Smooth muscle cell (in vitro differentiated cells): ENCODE data around the gene AHR. TPM values are rescaled to one million over a fixed set of nuclear protein-coding genes. Genes with fewer than 3 reads are reported as not detected.

Experiments
- DNase-seq: peaks from one replicate; lab custom pipeline; 2025; ENCODE audit not compliant: unreplicated experiment; lab: John Stamatoyannopoulos, UW
- H2AFZ ChIP-seq: fragments of 200-600 bp; sonication (generic); 2 replicates; pipeline ENCODE4 v1.6.0; 2016; ENCODE audit warnings: antibody characterized with exemption, low read depth, mild to moderate bottlenecking
- H3F3A ChIP-seq: fragments of 200-600 bp; sonication (generic); 2 replicates; pipeline ENCODE4 v1.6.0; 2017; ENCODE audit warnings: antibody characterized with exemption, low read depth
- H3K27ac ChIP-seq: fragments of 200-600 bp; sonication (generic); 2 replicates; pipeline ENCODE4 v1.5.1; 2016; ENCODE audit warnings: low read depth, mild to moderate bottlenecking
- H3K27me3 ChIP-seq: fragments of 200-600 bp; sonication (generic); 2 replicates; pipeline ENCODE4 v1.6.1; 2016; ENCODE audit warnings: low read depth, mild to moderate bottlenecking
- H3K36me3 ChIP-seq: fragments of 200-600 bp; sonication (generic); 2 replicates; pipeline ENCODE4 v1.5.1; 2016; ENCODE audit warnings: low read depth
- H3K4me1 ChIP-seq: fragments of 200-600 bp; sonication (generic); 2 replicates; pipeline ENCODE4 v1.5.1; 2016; ENCODE audit warnings: low read depth
- H3K4me2 ChIP-seq: fragments of 200-600 bp; sonication (generic); 2 replicates; pipeline ENCODE4 v1.6.0; 2016; ENCODE audit warnings: mild to moderate bottlenecking
- H3K4me3 ChIP-seq: fragments of 200-600 bp; sonication (generic); 2 replicates; pipeline ENCODE4 v1.5.1; 2016; ENCODE audit warnings: mild to moderate bottlenecking
- H3K79me2 ChIP-seq: fragments of 200-600 bp; sonication (generic); 2 replicates; pipeline ENCODE4 v1.6.0; 2016; ENCODE audit warnings: low read depth, mild to moderate bottlenecking
- H3K9ac ChIP-seq: fragments of 200-600 bp; sonication (generic); 2 replicates; pipeline ENCODE4 v1.6.0; 2016; ENCODE audit warnings: low read depth
- H3K9me3 ChIP-seq: fragments of 200-600 bp; sonication (generic); replicated peaks from 2 replicates; pipeline ENCODE4 v1.5.1; 2016; ENCODE audit warnings: low read depth
- H4K20me1 ChIP-seq: fragments of 200-600 bp; sonication (generic); 2 replicates; pipeline ENCODE4 v1.6.0; 2016; ENCODE audit warnings: low read depth
- CTCF ChIP-seq: fragments of 200-600 bp; sonication (generic); IDR thresholded peaks from 2 replicates; pipeline ENCODE4 v1.5.1; 2017; ENCODE audit warnings: borderline replicate concordance, mild to moderate bottlenecking, antibody characterized with exemption; ENCODE audit not compliant: insufficient read depth, poor library complexity, severe bottlenecking
- WGBS: methylation state at CpG from one replicate; pipeline ENCODE4 v1.1.7; 2016; ENCODE audit warnings: low lambda C conversion rate; 5-methylcytosine and 5-hydroxymethylcytosine counted together
- polyA plus RNA-seq: library from polyadenylated mRNA; unstranded; fragments of >200 nt; fragmentation: Nextera tagmentation; extraction: Ambion mirVana; gene quantifications from 2 replicates; pipeline ENCODE4 v1.2.1, GENCODE V29; 2016
- total RNA-seq: library from RNA; depleted of rRNA; stranded (reverse); fragments of >200 nt; gene quantifications from 2 replicates; pipeline ENCODE4 v1.2.3, GENCODE V29; 2014

The AHR gene
- total RNA-seq = 165 and 174 TPM in 2 replicates
- 25.7 and 27.6 TPM in 2 replicates for polyA plus RNA-seq

GRCh38 chr7:17298102-17298839, at the start of gene AHR:
TSS of gene AHR (plus strand) at chr7:17298652. CDS start at chr7:17299265, 613 bp downstream.
- H3K9me3 ChIP-seq = no peaks in the 10 kb centered on the region
- peaks cover 42% of the 10 kb centered on the region for H4K20me1 ChIP-seq
- peaks cover 47% of the 10 kb centered on the region for H3K79me2 ChIP-seq
- H3K36me3 ChIP-seq = no peaks in the 10 kb centered on the region
- peak within 1 kb of the TSS; percentile 98 for H2AFZ ChIP-seq
- TF ChIP-seq CTCF = no peak
- peaks cover 12% of the 10 kb centered on the region for H3K4me1 ChIP-seq
- peak within 1 kb of the TSS; percentile 76 for H3K4me3 ChIP-seq
- H3K4me2 ChIP-seq = peak within 1 kb of the TSS; percentile 94
- H3K27me3 ChIP-seq = no peaks in the 10 kb centered on the region
- peak; percentile 60 for DNase-seq
- H3F3A ChIP-seq = peaks cover 8% of the 10 kb centered on the region
- H3K27ac ChIP-seq = peak within 1 kb of the TSS; percentile 51
- peak within 1 kb of the TSS; percentile 80 for H3K9ac ChIP-seq
- 6% methylated on average over 39 of the region's 46 CpGs for WGBS

DNA sequence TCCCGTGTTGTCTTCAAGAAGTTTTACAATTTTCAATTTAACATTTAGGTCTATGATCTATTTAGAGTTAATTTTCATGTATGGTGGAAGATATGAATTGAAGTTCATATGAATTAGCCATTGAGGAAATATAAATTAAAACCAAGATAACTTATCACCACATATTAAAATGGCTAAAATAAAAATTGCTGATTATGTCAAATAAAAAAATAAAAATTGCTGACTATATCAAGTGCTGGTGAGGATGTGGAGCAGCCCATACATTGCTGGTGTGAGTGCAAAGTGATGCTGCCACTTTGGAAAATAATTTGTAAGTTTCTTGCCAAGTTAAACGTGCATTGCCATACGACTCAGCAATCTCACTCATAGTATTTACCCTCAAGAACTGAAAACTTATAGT, 44.6 kb upstream of the AHR start:
- Histone ChIP-seq H3F3A (no peaks in the 10 kb centered on the region), H3K4me2 (no peak overlapping the region), H3K9me3 (no peaks in the 10 kb centered on the region), H2AFZ (no peak overlapping the region), H3K4me3 (no peak overlapping the region), H3K36me3 (no peaks in the 10 kb centered on the region), H3K79me2 (no peaks in the 10 kb centered on the region), H3K9ac (no peak overlapping the region), H3K4me1 (no peaks in the 10 kb centered on the region), H3K27me3 (no peaks in the 10 kb centered on the region), H4K20me1 (no peaks in the 10 kb centered on the region), H3K27ac (no peak overlapping the region)
- TF ChIP-seq CTCF = no peak
- no peak for DNase-seq
- 97% methylated on average over 3 of the region's 3 CpGs for WGBS

DNA sequence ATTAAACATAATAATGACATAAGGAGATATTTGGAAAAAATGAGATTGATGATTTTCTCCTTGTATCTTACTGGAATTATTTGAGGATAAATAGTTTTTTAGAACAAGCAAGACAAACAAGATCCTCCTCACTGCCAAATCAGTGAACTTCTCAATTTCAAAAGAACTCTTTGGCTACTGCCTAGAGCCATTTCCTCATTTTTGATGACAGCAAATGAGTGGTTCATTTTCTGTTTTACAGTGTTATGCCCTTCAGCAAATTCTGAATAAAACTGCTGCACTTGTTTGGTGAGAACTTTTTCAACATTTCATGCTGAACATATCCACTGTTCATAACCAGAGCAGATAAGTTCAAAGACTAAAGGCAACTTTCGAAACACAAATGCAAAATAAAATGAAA, 42.5 kb upstream of the AHR start:
- Histone ChIP-seq H3K36me3 (no peaks in the 10 kb centered on the region), H3F3A (no peaks in the 10 kb centered on the region), H3K4me3 (no peak overlapping the region), H3K27me3 (no peaks in the 10 kb centered on the region), H3K27ac (no peak overlapping the region), H3K9me3 (no peaks in the 10 kb centered on the region), H2AFZ (no peak overlapping the region), H3K79me2 (no peaks in the 10 kb centered on the region), H3K4me1 (no peaks in the 10 kb centered on the region), H4K20me1 (no peaks in the 10 kb centered on the region), H3K4me2 (no peak overlapping the region), H3K9ac (no peak overlapping the region)
- 93% methylated on average over 1 of the region's 1 CpG for WGBS
- no peak for TF ChIP-seq CTCF
- DNase-seq = no peak

DNA sequence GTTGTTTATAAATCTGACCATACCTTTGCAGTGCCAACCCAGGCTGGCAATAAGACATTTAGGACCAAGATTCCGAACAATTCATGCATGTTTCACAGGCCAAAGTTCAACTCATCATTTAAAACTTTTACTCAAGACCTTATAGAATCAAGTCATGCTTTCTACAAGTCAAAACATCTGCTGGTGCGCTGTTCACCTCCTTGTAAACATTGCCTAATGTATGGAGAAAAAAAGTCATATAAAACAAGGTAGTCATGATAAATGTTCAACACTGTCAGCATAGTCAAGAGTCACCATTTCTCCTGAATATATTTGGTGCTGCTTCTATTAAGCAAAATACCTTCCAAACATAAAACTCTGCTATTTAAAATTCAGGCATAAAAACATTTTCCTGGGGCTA, 42.1 kb upstream of the AHR start:
- no peaks in the 10 kb centered on the region for H3K4me1 ChIP-seq
- DNase-seq = no peak
- H3K27me3 ChIP-seq = no peaks in the 10 kb centered on the region
- H3K9me3 ChIP-seq = no peaks in the 10 kb centered on the region
- no peak overlapping the region for H3K4me2 ChIP-seq
- no peaks in the 10 kb centered on the region for H3K79me2 ChIP-seq
- no peak overlapping the region for H2AFZ ChIP-seq
- no peak overlapping the region for H3K9ac ChIP-seq
- no peaks in the 10 kb centered on the region for H3K36me3 ChIP-seq
- TF ChIP-seq CTCF = no peak
- no peaks in the 10 kb centered on the region for H4K20me1 ChIP-seq
- no peak overlapping the region for H3K27ac ChIP-seq
- H3F3A ChIP-seq = no peaks in the 10 kb centered on the region
- 67% methylated on average over 2 of the region's 2 CpGs for WGBS
- H3K4me3 ChIP-seq = no peak overlapping the region
